Stimulated activated naive B cell treated with anti-CD40 and anti-IgM and Interleukin-4, amounts not matched to agents 10 μg/mL and 1 μg/mL and 100 μg/mL, for 72 hours (primary cell): ENCODE data around the gene KLHL12.

Experiments used
- ATAC-seq, 2 donors: fragments of 150-1000 bp; cut with Tn5 transposase; replicated peaks; 2 replicates each; pipeline ENCODE4 v1.10.0; 2021; ENCODE audit warnings: moderate library complexity in 1 of 2
- DNase-seq: peaks from one replicate; pipeline ENCODE4 v3.0.0; 2021
- H3K27ac Mint-ChIP-seq: one replicate; pipeline ENCODE4 v1.8.0; 2022; ENCODE audit warnings: mild to moderate bottlenecking, mixed read lengths
- H3K27me3 Mint-ChIP-seq, 2 donors: one replicate each; pipeline ENCODE4 v1.8.0; 2022; ENCODE audit warnings: mixed read lengths in 2 of 2
- H3K36me3 Mint-ChIP-seq, 2 donors: one replicate each; pipeline ENCODE4 v1.8.0; 2022; ENCODE audit warnings: mixed read lengths in 2 of 2, mild to moderate bottlenecking in 1 of 2
- H3K4me1 Mint-ChIP-seq, 2 donors: one replicate each; pipeline ENCODE4 v1.8.0; 2022; ENCODE audit warnings: mixed read lengths in 2 of 2, mild to moderate bottlenecking in 1 of 2
- H3K4me3 Mint-ChIP-seq, 2 donors: one replicate each; pipeline ENCODE4 v1.8.0; 2022; ENCODE audit warnings: mild to moderate bottlenecking in 2 of 2, mixed read lengths in 2 of 2, moderate library complexity in 1 of 2
- H3K9me3 Mint-ChIP-seq, 2 donors: one replicate each; pipeline ENCODE4 v1.8.0; 2022; ENCODE audit warnings: mixed read lengths in 2 of 2, mild to moderate bottlenecking in 1 of 2

KLHL12 gene

DNA sequence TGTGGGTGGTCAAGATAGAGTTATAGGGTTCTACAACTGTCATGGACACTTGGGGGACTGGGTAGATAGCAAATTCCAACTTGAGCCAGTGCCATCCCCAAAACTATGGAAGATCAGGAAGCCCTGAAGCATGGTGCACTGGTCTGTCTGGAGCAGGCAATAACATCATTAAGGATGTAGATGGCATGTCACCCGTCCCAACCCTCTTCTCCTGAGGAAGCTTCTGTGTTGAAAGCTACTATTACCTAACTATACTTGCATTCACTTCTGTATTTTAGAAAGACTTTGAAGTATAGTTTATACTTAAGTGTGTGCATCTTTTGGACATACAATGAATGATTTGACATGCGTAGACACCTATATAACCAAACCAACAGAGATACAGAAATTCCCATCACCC lies 71.0 kb downstream of the KLHL12 start:
- DNase-seq (no peak), ATAC-seq (no peak)
- H3K4me3 Mint-ChIP-seq, result no peak overlapping the region
- H3K27me3 Mint-ChIP-seq, result peaks cover 5 to 12% of the 10 kb centered on the region in 2 donors
- no peaks in the 10 kb centered on the region for H3K9me3 Mint-ChIP-seq
- H3K36me3 Mint-ChIP-seq, result no peaks in the 10 kb centered on the region
- H3K27ac Mint-ChIP-seq, result no peak overlapping the region
- H3K4me1 Mint-ChIP-seq, result peaks cover 0 to 5% of the 10 kb centered on the region in 2 donors

DNA sequence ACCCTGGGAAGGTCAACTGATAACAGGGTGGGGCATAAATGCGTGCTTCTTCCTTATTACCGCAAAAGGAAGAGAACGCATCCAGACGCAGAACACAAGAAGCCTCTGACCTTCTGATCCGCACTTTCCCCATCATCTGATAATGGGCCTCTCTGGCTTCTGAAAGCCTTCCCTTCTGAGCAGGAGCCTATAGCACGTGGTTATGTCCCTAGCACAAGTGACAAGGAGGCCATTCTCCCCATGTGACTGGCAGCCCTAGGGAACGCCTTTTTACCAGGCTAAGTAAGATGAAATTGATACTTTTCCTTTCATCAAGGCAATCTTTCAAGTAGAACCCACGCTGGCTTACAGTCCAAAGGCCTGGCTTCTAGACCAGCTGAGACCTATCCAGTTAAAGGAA lies 72.2 kb downstream of the KLHL12 start:
- Mint-ChIP-seq H3K9me3 (no peaks in the 10 kb centered on the region), H3K4me3 (no peak overlapping the region), H3K27ac (no peak overlapping the region), H3K36me3 (no peaks in the 10 kb centered on the region), H3K4me1 (peaks cover 0 to 3% of the 10 kb centered on the region in 2 donors), H3K27me3 (peaks cover 3 to 4% of the 10 kb centered on the region in 2 donors)
- DNase-seq, result no peak
- no peak for ATAC-seq

DNA sequence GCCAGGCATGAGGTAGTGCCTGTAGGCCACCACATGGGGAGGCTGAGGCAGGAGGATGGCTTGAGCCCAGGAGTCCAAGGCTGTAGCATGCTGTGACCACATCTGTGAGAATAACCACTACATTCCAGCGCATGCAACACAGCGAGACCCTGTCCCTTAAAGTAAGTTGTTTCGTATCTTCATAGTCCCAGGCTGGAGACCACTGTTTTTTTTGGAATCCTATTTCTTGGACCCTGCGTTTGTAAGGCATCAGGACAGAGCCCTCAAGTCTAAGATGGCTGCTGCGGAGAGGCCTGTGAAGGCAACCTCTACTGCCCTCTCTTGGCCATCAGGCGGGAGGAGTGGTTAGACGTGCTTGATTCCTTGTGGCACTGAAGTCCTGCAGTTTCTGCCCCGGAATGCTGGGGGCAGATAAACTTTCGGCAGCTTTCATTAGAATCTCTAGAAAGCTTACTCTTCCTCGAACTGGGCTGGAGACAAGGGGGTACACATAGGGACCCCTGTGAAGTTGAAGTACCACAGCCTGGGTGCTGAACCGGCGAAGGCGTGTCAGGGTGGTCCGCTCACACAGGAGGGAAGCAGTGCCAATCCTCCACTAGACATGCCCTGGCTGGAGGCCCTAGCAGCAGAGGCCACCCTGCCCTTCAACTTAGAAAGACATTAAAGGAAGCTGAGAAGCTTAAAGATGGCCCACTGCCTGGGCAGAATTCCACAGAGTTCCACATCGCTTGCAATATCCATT lies 74.7 kb downstream of the KLHL12 start:
- Mint-ChIP-seq H3K4me1 (peaks cover 7 to 10% of the 10 kb centered on the region in 2 donors), H3K4me3 (no peak overlapping the region), H3K36me3 (no peaks in the 10 kb centered on the region), H3K27ac (no peak overlapping the region), H3K27me3 (no peaks in the 10 kb centered on the region), H3K9me3 (no peaks in the 10 kb centered on the region)
- ATAC-seq, result peak; percentile 55 to 74
- DNase-seq, result peak; percentile 17

DNA sequence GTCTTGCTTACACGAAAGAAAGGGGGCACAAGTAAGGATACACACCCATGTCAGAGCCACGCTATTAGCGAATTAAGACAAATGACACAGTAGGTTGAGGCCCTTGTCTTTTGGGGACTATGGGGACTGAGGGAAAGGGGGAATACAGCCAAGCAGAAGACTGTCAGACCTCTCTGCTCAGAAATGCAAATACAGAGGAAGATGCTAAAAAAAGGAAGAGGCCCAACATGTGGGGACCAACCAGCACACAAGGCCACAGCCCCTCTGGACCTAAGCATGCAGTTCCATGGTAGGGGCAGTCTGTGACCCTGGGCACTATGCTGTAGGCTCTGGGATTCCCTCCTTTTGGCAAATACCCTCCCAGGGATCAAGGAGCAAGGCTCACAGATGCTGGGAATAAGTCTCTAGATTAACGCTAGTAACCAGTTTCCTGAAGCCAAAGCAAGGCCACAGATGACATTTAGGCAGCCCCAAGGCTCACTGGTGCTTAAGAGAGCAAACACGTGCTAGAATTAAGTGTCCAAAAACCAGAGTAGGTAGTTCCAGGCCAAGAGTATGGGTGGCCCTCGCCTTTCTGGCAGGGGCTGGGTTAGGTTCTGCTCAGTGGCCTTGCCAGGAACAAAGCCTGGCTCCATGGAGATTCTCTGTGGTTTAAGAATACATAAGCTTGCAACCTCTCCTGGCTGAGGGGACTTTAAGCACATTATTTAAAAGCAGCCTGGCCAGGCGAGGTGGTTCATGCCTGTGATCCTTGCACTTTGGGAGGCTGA lies 76.3 kb downstream of the KLHL12 start:
- DNase-seq (no peak), ATAC-seq (no peak)
- peaks cover 7 to 10% of the 10 kb centered on the region in 2 donors for H3K4me1 Mint-ChIP-seq
- H3K4me3 Mint-ChIP-seq, result no peak overlapping the region
- peak overlapping the region; percentile 59 for H3K27ac Mint-ChIP-seq
- H3K27me3 Mint-ChIP-seq, result no peaks in the 10 kb centered on the region
- H3K9me3 Mint-ChIP-seq, result no peaks in the 10 kb centered on the region
- no peaks in the 10 kb centered on the region for H3K36me3 Mint-ChIP-seq

DNA sequence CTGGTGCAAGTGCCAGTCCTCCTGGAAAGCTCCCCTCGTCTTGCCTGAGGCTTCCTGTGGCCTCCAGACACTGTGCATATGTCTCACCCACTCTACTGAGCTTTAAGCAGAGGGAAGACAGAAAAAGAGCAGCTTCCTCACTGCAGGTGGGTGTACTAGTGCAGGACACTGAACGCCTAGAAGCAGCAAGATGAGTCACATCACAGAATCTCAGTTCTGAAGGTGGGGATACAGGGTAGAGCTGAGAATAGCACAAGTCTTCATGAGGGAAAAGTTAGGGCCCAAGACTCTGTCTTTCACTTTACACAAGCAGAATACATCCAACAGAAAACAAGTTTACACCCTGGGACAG lies 78.9 kb downstream of the KLHL12 start:
- Mint-ChIP-seq H3K36me3 (no peaks in the 10 kb centered on the region), H3K27ac (peak overlapping the region; percentile 45), H3K4me3 (no peak overlapping the region), H3K4me1 (peaks cover 7 to 10% of the 10 kb centered on the region in 2 donors), H3K27me3 (no peaks in the 10 kb centered on the region), H3K9me3 (no peaks in the 10 kb centered on the region)
- ATAC-seq (peak; percentile 86 to 93), DNase-seq (peak; percentile 10)

DNA sequence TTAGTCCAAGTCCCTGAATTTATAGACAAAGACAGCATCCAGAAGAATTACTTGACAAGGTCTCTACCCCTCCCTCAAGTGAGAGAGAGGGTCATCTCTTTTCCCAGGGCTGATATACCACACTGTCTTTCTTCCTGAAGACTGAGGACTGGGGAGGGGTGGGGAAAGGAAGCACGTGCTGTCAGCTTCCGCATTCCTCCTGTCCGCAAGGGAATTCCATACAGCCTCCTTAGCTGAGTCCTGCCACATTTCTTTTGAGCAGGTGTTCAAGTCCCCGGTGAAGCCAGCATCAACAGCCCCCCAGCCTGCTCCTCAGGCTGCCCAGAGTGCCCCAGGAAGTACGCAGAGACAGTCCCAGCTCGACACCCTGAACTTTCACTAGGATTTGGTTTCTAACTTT lies 82.1 kb downstream of the KLHL12 start:
- DNase-seq (no peak), ATAC-seq (no peak)
- peaks cover 7% of the 10 kb centered on the region in 2 donors for H3K4me1 Mint-ChIP-seq
- H3K27ac Mint-ChIP-seq, result no peak overlapping the region
- no peaks in the 10 kb centered on the region for H3K9me3 Mint-ChIP-seq
- no peaks in the 10 kb centered on the region for H3K36me3 Mint-ChIP-seq
- peaks cover 0 to 9% of the 10 kb centered on the region in 2 donors for H3K27me3 Mint-ChIP-seq
- no peak overlapping the region for H3K4me3 Mint-ChIP-seq

DNA sequence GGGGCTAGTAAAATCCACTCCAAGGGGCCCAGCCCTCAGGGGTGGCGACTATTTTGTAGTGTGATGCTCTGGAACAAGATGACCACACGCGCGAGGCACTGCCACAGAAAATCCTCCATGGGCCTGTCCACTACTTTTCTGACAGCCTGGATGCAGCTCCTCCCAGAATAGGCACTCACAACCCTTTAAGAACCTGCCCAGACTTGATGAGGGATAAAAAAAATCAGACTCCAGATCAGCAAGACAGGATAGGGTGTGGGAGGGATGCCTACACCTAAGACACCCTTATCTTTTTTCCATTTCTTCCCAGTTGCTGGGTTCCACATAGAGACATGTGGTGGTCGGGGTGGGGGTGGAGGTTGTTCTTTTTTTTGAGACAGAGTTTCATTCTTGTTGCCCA lies 82.8 kb downstream of the KLHL12 start:
- Mint-ChIP-seq H3K9me3 (no peaks in the 10 kb centered on the region), H3K4me1 (peaks cover 7% of the 10 kb centered on the region in 2 donors), H3K4me3 (no peak overlapping the region), H3K27ac (no peak overlapping the region), H3K27me3 (peaks cover 0 to 9% of the 10 kb centered on the region in 2 donors), H3K36me3 (no peaks in the 10 kb centered on the region)
- DNase-seq, result no peak
- ATAC-seq, result no peak

DNA sequence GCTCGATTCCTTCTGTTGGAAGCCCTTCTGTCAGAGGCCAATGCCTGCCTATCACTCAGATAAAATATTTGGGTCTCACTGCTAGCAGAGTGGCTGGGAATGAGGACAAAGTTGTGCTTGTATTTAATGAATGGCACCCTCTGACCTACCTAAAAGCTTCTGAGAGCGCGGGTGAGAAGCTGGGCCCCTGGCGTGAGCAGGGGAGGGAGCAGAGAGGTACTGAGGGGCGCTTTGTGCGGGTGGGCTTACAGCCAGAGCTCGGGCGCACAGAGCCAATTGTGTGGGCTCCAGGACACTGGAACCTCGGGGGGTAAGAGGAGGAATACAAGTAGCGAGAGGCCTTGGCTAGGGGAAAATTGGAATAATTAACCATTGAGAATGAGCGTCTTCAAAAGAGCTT lies 84.0 kb downstream of the KLHL12 start:
- H3K36me3 Mint-ChIP-seq, result no peaks in the 10 kb centered on the region
- peaks cover under 1 to 12% of the 10 kb centered on the region in 2 donors for H3K27me3 Mint-ChIP-seq
- no peak overlapping the region for H3K4me3 Mint-ChIP-seq
- H3K9me3 Mint-ChIP-seq, result no peaks in the 10 kb centered on the region
- H3K4me1 Mint-ChIP-seq, result peaks cover 3% of the 10 kb centered on the region in 2 donors
- ATAC-seq, result no peak
- peak overlapping the region; percentile 32 for H3K27ac Mint-ChIP-seq
- no peak for DNase-seq
